ENCODE data around the gene GRIK4. TPM values are rescaled to one million over a fixed set of nuclear protein-coding genes. Genes with fewer than 3 reads are reported as not detected.
"Not testable (repeated sequence)": the region's sequence is repeated elsewhere in the genome, so short reads cannot be mapped to it uniquely, and the experiment has no call there.

GRIK4 gene
- total and polyA plus RNA-seq, 4 donors, result 0.41 to 4.9 (median 1.7) TPM

DNA sequence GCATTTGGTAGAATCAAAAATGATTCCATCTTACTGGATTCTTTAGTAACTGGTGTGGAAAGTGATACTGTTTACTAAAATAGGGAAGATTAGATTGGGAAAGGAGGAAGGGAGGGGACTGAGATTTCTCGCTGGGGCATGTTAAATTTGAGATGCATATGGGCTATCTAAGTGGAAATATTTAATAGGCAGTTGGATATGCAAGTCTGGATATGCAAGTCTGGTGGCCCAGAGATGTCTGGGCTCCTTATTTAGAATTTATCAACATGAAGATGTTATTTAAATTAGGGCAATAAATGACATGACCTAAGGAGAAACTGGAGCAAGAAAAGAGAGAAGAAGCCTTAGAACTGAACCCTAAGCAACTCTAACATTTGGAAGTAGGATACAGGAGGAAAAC, 495.4 kb downstream of the GRIK4 start:
- H3K27me3 ChIP-seq (ENCODE audit: control insufficient read depth in 3 of 3, insufficient read depth in 3 of 3, low read length in 2 of 3), result no peaks in the 10 kb centered on the region
- no peaks in the 10 kb centered on the region for H3K9me3 ChIP-seq (ENCODE audit: control insufficient read depth in 4 of 4, insufficient read depth in 3 of 4, low read length in 3 of 4)
- peaks cover 0 to 33% (median 10%) of the 10 kb centered on the region in 5 donors for H3K4me1 ChIP-seq (ENCODE audit: control insufficient read depth in 5 of 5, insufficient read depth in 5 of 5, low read length in 5 of 5)
- H3K36me3 ChIP-seq (ENCODE audit: control insufficient read depth in 4 of 4, insufficient read depth in 4 of 4, low read length in 4 of 4), result no peaks in the 10 kb centered on the region
- H3K27ac ChIP-seq (ENCODE audit: low read depth in 1 of 2, low read length in 1 of 2), result no peak overlapping the region
- TF ChIP-seq, protein P1, sequence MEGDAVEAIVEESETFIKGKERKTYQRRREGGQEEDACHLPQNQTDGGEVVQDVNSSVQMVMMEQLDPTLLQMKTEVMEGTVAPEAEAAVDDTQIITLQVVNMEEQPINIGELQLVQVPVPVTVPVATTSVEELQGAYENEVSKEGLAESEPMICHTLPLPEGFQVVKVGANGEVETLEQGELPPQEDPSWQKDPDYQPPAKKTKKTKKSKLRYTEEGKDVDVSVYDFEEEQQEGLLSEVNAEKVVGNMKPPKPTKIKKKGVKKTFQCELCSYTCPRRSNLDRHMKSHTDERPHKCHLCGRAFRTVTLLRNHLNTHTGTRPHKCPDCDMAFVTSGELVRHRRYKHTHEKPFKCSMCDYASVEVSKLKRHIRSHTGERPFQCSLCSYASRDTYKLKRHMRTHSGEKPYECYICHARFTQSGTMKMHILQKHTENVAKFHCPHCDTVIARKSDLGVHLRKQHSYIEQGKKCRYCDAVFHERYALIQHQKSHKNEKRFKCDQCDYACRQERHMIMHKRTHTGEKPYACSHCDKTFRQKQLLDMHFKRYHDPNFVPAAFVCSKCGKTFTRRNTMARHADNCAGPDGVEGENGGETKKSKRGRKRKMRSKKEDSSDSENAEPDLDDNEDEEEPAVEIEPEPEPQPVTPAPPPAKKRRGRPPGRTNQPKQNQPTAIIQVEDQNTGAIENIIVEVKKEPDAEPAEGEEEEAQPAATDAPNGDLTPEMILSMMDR (IDR thresholded peaks at IDR 0.05; ENCODE audit: control extremely low read depth, extremely low read depth), result no peak
- H3K4me3 ChIP-seq, result no peak overlapping the region
- DNase-seq (no peak), ATAC-seq (ENCODE audit: insufficient read depth, low FRiP score) (no peak)
- WGBS, 2 donors, result 87 to 90% methylated on average over 1 of the region's 1 CpG
- H3K9ac ChIP-seq (ENCODE audit: insufficient read depth in 1 of 2, low read length in 2 of 2), result no peak overlapping the region

DNA sequence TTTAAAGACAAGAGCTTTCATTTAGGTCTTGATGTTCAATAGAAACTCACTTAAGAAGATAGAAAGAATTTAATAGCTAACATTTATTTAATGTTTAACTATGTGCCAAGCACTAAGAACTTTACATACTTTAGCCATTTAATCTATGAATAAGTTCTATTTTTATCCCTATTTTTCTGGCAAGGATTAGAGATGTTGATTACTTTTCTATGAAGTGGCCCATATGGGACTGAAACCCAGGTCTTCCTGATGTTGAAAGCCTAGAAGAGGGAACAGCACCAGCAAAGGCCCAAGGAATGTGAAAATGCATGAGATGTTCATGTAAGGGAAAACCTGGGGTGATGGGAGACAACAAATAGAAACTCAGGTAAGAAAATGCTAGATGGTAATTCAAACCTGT, 497.0 kb downstream of the GRIK4 start:
- ATAC-seq (ENCODE audit: insufficient read depth, low FRiP score), result no peak

DNA sequence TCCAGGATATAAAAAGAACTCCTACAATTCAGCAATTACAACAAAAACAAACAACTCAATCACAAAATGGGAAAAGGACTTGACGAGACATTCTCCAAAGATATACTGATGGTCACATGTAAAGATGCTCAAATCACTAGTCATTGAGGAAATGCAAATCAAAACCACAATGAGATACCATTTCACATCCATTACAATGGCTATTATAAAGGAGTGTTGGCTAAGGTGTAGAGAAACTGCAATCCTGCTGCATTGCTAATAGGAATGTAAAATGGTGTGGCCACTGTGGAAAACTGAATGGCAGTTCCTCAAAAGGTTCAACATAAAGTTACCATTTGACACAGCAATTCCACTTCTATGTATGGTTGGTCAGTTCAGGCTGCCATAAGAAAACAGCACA, 500.5 kb downstream of the GRIK4 start:
- ATAC-seq (ENCODE audit: insufficient read depth, low FRiP score) (no peak), DNase-seq (no peak)
- Histone ChIP-seq H3K9me3 (ENCODE audit: control insufficient read depth in 4 of 4, insufficient read depth in 3 of 4, low read length in 3 of 4) (no peaks in the 10 kb centered on the region), H3K27ac (ENCODE audit: low read depth in 1 of 2, low read length in 1 of 2) (no peak overlapping the region), H3K4me1 (ENCODE audit: control insufficient read depth in 5 of 5, insufficient read depth in 5 of 5, low read length in 5 of 5) (peaks cover 0 to 21% (median 0%) of the 10 kb centered on the region in 5 donors), H3K27me3 (ENCODE audit: control insufficient read depth in 3 of 3, insufficient read depth in 3 of 3, low read length in 2 of 3) (no peaks in the 10 kb centered on the region), H3K4me3 (no peak overlapping the region), H3K9ac (ENCODE audit: insufficient read depth in 1 of 2, low read length in 2 of 2) (no peak overlapping the region), H3K36me3 (ENCODE audit: control insufficient read depth in 4 of 4, insufficient read depth in 4 of 4, low read length in 4 of 4) (no peaks in the 10 kb centered on the region)
- TF ChIP-seq, protein P1 (IDR thresholded peaks at IDR 0.05; ENCODE audit: control extremely low read depth, extremely low read depth), result no peak
- WGBS, 2 donors, result 92 to 97% methylated on average over 1 of the region's 1 CpG

More for the DNA sequence above, 497.0 kb downstream of the GRIK4 start:
- Histone ChIP-seq H3K9me3 (ENCODE audit: control insufficient read depth in 4 of 4, insufficient read depth in 3 of 4, low read length in 3 of 4) (no peaks in the 10 kb centered on the region), H3K9ac (ENCODE audit: insufficient read depth in 1 of 2, low read length in 2 of 2) (no peak overlapping the region), H3K4me1 (ENCODE audit: control insufficient read depth in 5 of 5, insufficient read depth in 5 of 5, low read length in 5 of 5) (peaks cover 0 to 26% (median 2%) of the 10 kb centered on the region in 5 donors), H3K36me3 (ENCODE audit: control insufficient read depth in 4 of 4, insufficient read depth in 4 of 4, low read length in 4 of 4) (no peaks in the 10 kb centered on the region), H3K4me3 (no peak overlapping the region), H3K27ac (ENCODE audit: low read depth in 1 of 2, low read length in 1 of 2) (no peak overlapping the region), H3K27me3 (ENCODE audit: control insufficient read depth in 3 of 3, insufficient read depth in 3 of 3, low read length in 2 of 3) (no peaks in the 10 kb centered on the region)
- peak in 2 of 3 donors; percentile 75 to 84 for DNase-seq
- TF ChIP-seq, protein P1 (IDR thresholded peaks at IDR 0.05; ENCODE audit: control extremely low read depth, extremely low read depth), result no peak

DNA sequence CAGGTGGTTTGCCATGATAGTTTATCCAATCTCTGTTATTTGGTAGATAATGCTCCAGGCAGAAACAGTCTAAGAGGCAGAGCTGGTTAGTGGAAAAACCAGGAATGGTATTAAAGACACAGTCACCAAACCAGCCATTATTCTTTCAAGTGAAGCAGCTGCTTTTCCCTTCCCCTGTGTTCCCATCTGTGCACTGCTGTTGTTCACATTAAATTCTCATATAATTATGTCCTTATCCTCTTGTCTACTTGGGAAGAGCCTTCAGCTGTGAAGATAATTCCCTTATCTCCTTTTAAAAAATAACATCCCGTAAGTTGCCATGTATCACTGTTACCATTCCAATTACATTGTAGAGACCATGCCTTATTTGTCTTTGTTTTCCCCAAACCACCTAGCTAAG, 507.2 kb downstream of the GRIK4 start:
- no peak overlapping the region for H3K27ac ChIP-seq (ENCODE audit: low read depth in 1 of 2, low read length in 1 of 2)
- no peaks in the 10 kb centered on the region for H3K27me3 ChIP-seq (ENCODE audit: control insufficient read depth in 3 of 3, insufficient read depth in 3 of 3, low read length in 2 of 3)
- WGBS, 2 donors, result 75 to 86% methylated on average over 1 of the region's 1 CpG
- no peak overlapping the region for H3K9ac ChIP-seq (ENCODE audit: insufficient read depth in 1 of 2, low read length in 2 of 2)
- no peaks in the 10 kb centered on the region for H3K36me3 ChIP-seq (ENCODE audit: control insufficient read depth in 4 of 4, insufficient read depth in 4 of 4, low read length in 4 of 4)
- TF ChIP-seq, protein P1 (IDR thresholded peaks at IDR 0.05; ENCODE audit: control extremely low read depth, extremely low read depth), result no peak
- DNase-seq, result peak in 2 of 3 donors; percentile 39 to 50
- ATAC-seq (ENCODE audit: insufficient read depth, low FRiP score), result no peak
- no peaks in the 10 kb centered on the region for H3K9me3 ChIP-seq (ENCODE audit: control insufficient read depth in 4 of 4, insufficient read depth in 3 of 4, low read length in 3 of 4)
- peaks cover 0 to 16% (median under 1%) of the 10 kb centered on the region in 5 donors for H3K4me1 ChIP-seq (ENCODE audit: control insufficient read depth in 5 of 5, insufficient read depth in 5 of 5, low read length in 5 of 5)
- no peak overlapping the region for H3K4me3 ChIP-seq

DNA sequence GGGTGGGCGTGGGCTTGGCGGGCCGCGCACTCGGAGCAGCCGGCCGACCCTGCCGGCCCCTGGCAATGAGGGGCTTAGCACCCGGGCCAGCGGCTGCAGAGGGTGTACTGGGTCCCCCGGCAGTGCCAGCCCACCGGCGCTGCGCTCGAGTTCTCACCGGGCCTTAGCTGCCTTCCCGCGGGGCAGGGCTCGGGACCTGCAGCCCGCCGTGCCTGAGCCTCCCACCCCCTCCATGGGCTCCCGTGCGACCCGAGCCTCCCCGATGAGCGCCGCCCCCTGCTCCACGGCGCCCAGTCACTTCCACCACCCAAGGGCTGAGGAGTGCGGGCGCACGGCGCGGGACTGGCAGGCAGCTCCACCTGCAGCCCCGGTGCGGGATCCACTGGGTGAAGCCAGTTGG, 510.2 kb downstream of the GRIK4 start:
- not testable (repeated sequence) for H3K4me3 ChIP-seq; ATAC-seq (ENCODE audit: insufficient read depth, low FRiP score); H3K9me3 ChIP-seq (ENCODE audit: control insufficient read depth in 4 of 4, insufficient read depth in 3 of 4, low read length in 3 of 4); H3K36me3 ChIP-seq (ENCODE audit: control insufficient read depth in 4 of 4, insufficient read depth in 4 of 4, low read length in 4 of 4); H3K27me3 ChIP-seq (ENCODE audit: control insufficient read depth in 3 of 3, insufficient read depth in 3 of 3, low read length in 2 of 3); H3K27ac ChIP-seq (ENCODE audit: low read depth in 1 of 2, low read length in 1 of 2); H3K9ac ChIP-seq (ENCODE audit: insufficient read depth in 1 of 2, low read length in 2 of 2); DNase-seq
- peaks cover 0 to 32% (median 11%) of the 10 kb centered on the region in 5 donors for H3K4me1 ChIP-seq (ENCODE audit: control insufficient read depth in 5 of 5, insufficient read depth in 5 of 5, low read length in 5 of 5)
- WGBS, 2 donors, result 95% methylated on average over 34 to 36 of the region's 36 CpGs

Measured in lung (tissue), 12 donors.